Hepatocyte (in vitro differentiated cells): Measurements from ENCODE around the gene SUPT20HL2. TPM values are rescaled to one million over a fixed set of nuclear protein-coding genes. Genes with fewer than 3 reads are reported as not detected.

Experiments
- DNase-seq: peaks from one replicate; pipeline ENCODE4 v3.0.0-alpha.2; 2016; ENCODE audit warnings: low spot score
- H2AFZ ChIP-seq: fragments of 200-600 bp; sonication (generic); 2 replicates; pipeline ENCODE4 v1.6.0; 2016; ENCODE audit warnings: antibody characterized with exemption, mild to moderate bottlenecking
- H3K27ac ChIP-seq: fragments of 200-600 bp; sonication (generic); 2 replicates; pipeline ENCODE4 v1.5.1; 2016; ENCODE audit warnings: mild to moderate bottlenecking
- H3K27me3 ChIP-seq: fragments of 200-600 bp; sonication (generic); 2 replicates; pipeline ENCODE4 v1.6.1; 2016
- H3K36me3 ChIP-seq: fragments of 200-600 bp; sonication (generic); replicated peaks from 2 replicates; pipeline ENCODE4 v1.5.1; 2016; ENCODE audit warnings: low read depth; ENCODE audit not compliant: insufficient read depth
- H3K4me1 ChIP-seq: fragments of 200-600 bp; sonication (generic); 2 replicates; pipeline ENCODE4 v1.5.1; 2016; ENCODE audit warnings: mild to moderate bottlenecking, moderate library complexity; ENCODE audit not compliant: insufficient read depth
- H3K4me2 ChIP-seq: fragments of 200-600 bp; sonication (generic); 2 replicates; pipeline ENCODE4 v1.6.0; 2016
- H3K4me3 ChIP-seq: fragments of 200-600 bp; sonication (generic); 2 replicates; pipeline ENCODE4 v1.5.1; 2016; ENCODE audit warnings: mild to moderate bottlenecking
- H3K79me2 ChIP-seq: fragments of 200-600 bp; sonication (generic); 2 replicates; pipeline ENCODE4 v1.6.0; 2017; ENCODE audit warnings: mild to moderate bottlenecking
- H3K9me2 ChIP-seq: fragments of 200-600 bp; sonication (generic); replicated peaks from 2 replicates; pipeline ENCODE4 v1.6.0; 2017; ENCODE audit warnings: mild to moderate bottlenecking; ENCODE audit not compliant: insufficient read depth
- H3K9me3 ChIP-seq: fragments of 200-600 bp; sonication (generic); 2 replicates; pipeline ENCODE4 v1.5.1; 2016; ENCODE audit warnings: low read depth, mild to moderate bottlenecking
- H4K20me1 ChIP-seq: fragments of 200-600 bp; sonication (generic); 2 replicates; pipeline ENCODE4 v1.6.0; 2016; ENCODE audit warnings: mild to moderate bottlenecking; ENCODE audit not compliant: insufficient read depth, poor library complexity, severe bottlenecking
- CTCF ChIP-seq: fragments of 200-600 bp; sonication (generic); IDR thresholded peaks from 2 replicates; pipeline ENCODE4 v1.5.1; 2016; ENCODE audit warnings: antibody characterized with exemption, mild to moderate bottlenecking; ENCODE audit not compliant: poor library complexity
- EZH2 ChIP-seq: fragments of 200-600 bp; sonication (generic); IDR thresholded peaks from 2 replicates; pipeline ENCODE4 v1.6.1; 2016; ENCODE audit warnings: antibody characterized with exemption, mild to moderate bottlenecking, borderline replicate concordance
- EZH2phosphoT487 ChIP-seq: fragments of 200-600 bp; sonication (generic); IDR thresholded peaks from one replicate; pipeline ENCODE4 v1.6.1; 2018; ENCODE audit warnings: antibody characterized with exemption, mild to moderate bottlenecking, low read depth, moderate library complexity; ENCODE audit not compliant: unreplicated experiment, severe bottlenecking
- WGBS: methylation state at CpG from one replicate; pipeline ENCODE4 v1.1.6; 2016; ENCODE audit warnings: low lambda C conversion rate; ENCODE audit errors: missing lambda C conversion rate; 5-methylcytosine and 5-hydroxymethylcytosine counted together
- polyA plus RNA-seq: library from polyadenylated mRNA; unstranded; fragments of >200 nt; fragmentation: Nextera tagmentation; extraction: Ambion mirVana; gene quantifications from 2 replicates; pipeline ENCODE4 v1.2.1, GENCODE V29; 2016
- total RNA-seq: library from RNA; depleted of rRNA; stranded (reverse); fragments of >200 nt; gene quantifications from 2 replicates; pipeline ENCODE4 v1.2.3, GENCODE V29; 2014

The SUPT20HL2 gene
- total and polyA plus RNA-seq, 2 experiments from 2014 or later, result not detected

DNA sequence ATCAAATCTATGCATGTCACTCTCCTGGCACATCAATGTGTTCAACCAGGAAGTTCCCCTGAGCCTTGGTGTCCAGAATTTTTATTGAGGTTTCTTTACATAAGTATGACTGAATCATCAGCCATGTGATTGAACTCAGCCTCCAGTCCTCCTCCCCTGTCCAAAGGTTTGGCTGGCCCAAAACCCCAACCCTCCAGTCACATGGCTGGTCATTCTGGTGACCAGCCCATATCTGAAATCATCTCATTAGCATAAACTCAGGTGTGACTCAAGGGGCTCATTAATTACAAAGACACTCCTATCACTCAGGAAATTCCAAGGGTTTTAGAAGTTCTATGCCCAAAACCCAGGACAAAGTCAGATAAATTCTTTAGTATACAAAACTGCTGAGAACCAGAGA lies 20.6 kb upstream of the SUPT20HL2 start:
- no peak for TF ChIP-seq CTCF
- TF ChIP-seq EZH2phosphoT487, result no peak
- no peak for TF ChIP-seq EZH2

GRCh38 chrX:24333371-24333770 lies 19.5 kb upstream of the SUPT20HL2 start:
- Histone ChIP-seq H4K20me1 (no peaks in the 10 kb centered on the region), H3K79me2 (no peaks in the 10 kb centered on the region), H3K27ac (no peak overlapping the region), H3K9me2 (no peaks in the 10 kb centered on the region), H3K4me3 (no peak overlapping the region), H3K9me3 (no peaks in the 10 kb centered on the region), H3K4me1 (no peaks in the 10 kb centered on the region), H3K4me2 (no peak overlapping the region), H3K27me3 (no peaks in the 10 kb centered on the region), H3K36me3 (no peaks in the 10 kb centered on the region), H2AFZ (no peak overlapping the region)
- no peak for TF ChIP-seq EZH2phosphoT487
- TF ChIP-seq CTCF, result no peak
- TF ChIP-seq EZH2, result no peak
- DNase-seq, result no peak
- 87% methylated on average over 1 of the region's 1 CpG for WGBS

More for the DNA sequence above, 20.6 kb upstream of the SUPT20HL2 start:
- Histone ChIP-seq H3K27me3 (no peaks in the 10 kb centered on the region), H3K9me3 (no peaks in the 10 kb centered on the region), H3K4me2 (no peak overlapping the region), H3K4me1 (no peaks in the 10 kb centered on the region), H3K79me2 (no peaks in the 10 kb centered on the region), H3K36me3 (no peaks in the 10 kb centered on the region), H4K20me1 (no peaks in the 10 kb centered on the region), H2AFZ (no peak overlapping the region), H3K27ac (peak overlapping the region; percentile 38), H3K9me2 (no peaks in the 10 kb centered on the region), H3K4me3 (no peak overlapping the region)
- DNase-seq, result peak; percentile 25

GRCh38 chrX:24332878-24333277 lies 19.0 kb upstream of the SUPT20HL2 start:
- 89% methylated on average over 4 of the region's 4 CpGs for WGBS
- no peak for TF ChIP-seq EZH2
- no peak for TF ChIP-seq EZH2phosphoT487
- no peak overlapping the region for H3K27ac ChIP-seq

DNA sequence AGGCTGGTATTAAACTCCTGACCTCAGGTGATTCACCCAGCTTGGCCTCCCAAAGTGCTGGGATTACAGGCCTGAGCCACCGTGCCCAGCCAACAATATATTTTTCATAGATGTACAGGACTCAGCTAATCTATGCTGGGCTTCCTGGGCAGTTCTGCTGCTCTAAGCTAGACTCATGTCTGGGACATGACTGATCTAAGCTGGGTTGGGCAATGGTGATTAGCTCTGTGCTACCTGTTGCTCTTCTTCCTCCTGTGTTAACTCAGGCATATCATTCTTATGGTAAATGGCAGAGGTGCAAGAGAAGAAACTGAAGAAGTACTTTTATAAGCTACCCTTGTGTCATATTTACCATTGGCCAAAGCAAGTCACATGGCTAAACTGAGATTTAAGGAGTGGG lies 11.4 kb upstream of the SUPT20HL2 start:
- 81% methylated on average over 1 of the region's 1 CpG for WGBS
- no peak for TF ChIP-seq EZH2phosphoT487
- TF ChIP-seq CTCF, result no peak
- no peak for TF ChIP-seq EZH2

More at GRCh38 chrX:24332878-24333277, 19.0 kb upstream of the SUPT20HL2 start:
- H2AFZ ChIP-seq, result no peak overlapping the region
- H3K4me2 ChIP-seq, result no peak overlapping the region
- H3K9me3 ChIP-seq, result no peaks in the 10 kb centered on the region
- no peaks in the 10 kb centered on the region for H3K79me2 ChIP-seq
- no peaks in the 10 kb centered on the region for H3K9me2 ChIP-seq
- no peak overlapping the region for H3K4me3 ChIP-seq
- H3K27me3 ChIP-seq, result no peaks in the 10 kb centered on the region
- no peaks in the 10 kb centered on the region for H4K20me1 ChIP-seq
- no peaks in the 10 kb centered on the region for H3K4me1 ChIP-seq
- DNase-seq, result no peak
- H3K36me3 ChIP-seq, result no peaks in the 10 kb centered on the region

More for the DNA sequence above, 11.4 kb upstream of the SUPT20HL2 start:
- no peaks in the 10 kb centered on the region for H3K9me3 ChIP-seq
- no peaks in the 10 kb centered on the region for H3K79me2 ChIP-seq
- H2AFZ ChIP-seq, result no peak overlapping the region
- no peaks in the 10 kb centered on the region for H3K9me2 ChIP-seq
- no peak overlapping the region for H3K27ac ChIP-seq
- no peaks in the 10 kb centered on the region for H3K27me3 ChIP-seq
- H3K36me3 ChIP-seq, result no peaks in the 10 kb centered on the region
- no peak overlapping the region for H3K4me2 ChIP-seq
- H4K20me1 ChIP-seq, result no peaks in the 10 kb centered on the region
- H3K4me3 ChIP-seq, result no peak overlapping the region
- no peaks in the 10 kb centered on the region for H3K4me1 ChIP-seq
- DNase-seq, result no peak
